OCI-LY3 (cell line): ENCODE measurements around the gene PLAC8L1.

Experiments used
- CTCF ChIP-seq: fragments of 200-600, 300-600 bp; sonication (generic); IDR thresholded peaks from 2 replicates; pipeline ENCODE4 v1.5.1; 2014; ENCODE audit warnings: antibody characterized with exemption, low read length, low read depth
- EZH2phosphoT487 ChIP-seq: fragments of 200-600 bp; shearing (Covaris generic); IDR thresholded peaks from 2 replicates; pipeline ENCODE4 v1.6.1; 2018; ENCODE audit warnings: antibody characterized with exemption, mixed run types, low read depth

GRCh38 chr5:146109379-146109778 lies 4.0 kb upstream of the PLAC8L1 start:
- no peak for TF ChIP-seq CTCF
- no peak for TF ChIP-seq EZH2phosphoT487
